Adrenal gland (tissue), 12 donors: ENCODE measurements around the gene ZNF174. TPM values are rescaled to one million over a fixed set of nuclear protein-coding genes. Genes with fewer than 3 reads are reported as not detected.

Experiments used
- DNase-seq, 7 donors: peaks; one replicate each; pipeline ENCODE4 v3.0.0-alpha.2; 2019 to 2020
- H3K27ac ChIP-seq, 5 donors: fragments of 200-600 bp; sonication (generic) in 4 of 5; 1 replicate in 3 of 5; 2 replicates in 2 of 5; pipeline versions ENCODE4 v1.5.1 to v1.8.0; 2016 to 2020; ENCODE audit warnings: mild to moderate bottlenecking in 1 of 5
- H3K27me3 ChIP-seq: fragments of 200-600 bp; 2 replicates; pipeline ENCODE4 v1.8.0; 2021
- H3K36me3 ChIP-seq, 2 donors: fragments of 200-600 bp; replicated peaks in 1 of 2; 1 replicate in 1 of 2; 2 replicates in 1 of 2; pipeline versions ENCODE4 v1.5.1 to v1.8.0; 2018 to 2022
- H3K4me1 ChIP-seq, 2 donors: fragments of 200-600 bp; replicated peaks in 1 of 2; 1 replicate in 1 of 2; 2 replicates in 1 of 2; pipeline versions ENCODE4 v1.5.1 to v1.8.0; 2018 to 2021
- H3K4me3 ChIP-seq, 4 donors: fragments of 200-600 bp; sonication (generic) in 3 of 4; one replicate each; pipeline ENCODE4 v1.5.1; 2016 to 2018
- H3K9me3 ChIP-seq, 3 donors: fragments of 200-600 bp; sonication (generic) in 1 of 3; replicated peaks in 1 of 3; 1 replicate in 2 of 3; 2 replicates in 1 of 3; pipeline versions ENCODE4 v1.5.1 to v1.8.0; 2016 to 2021
- POLR2A ChIP-seq, 2 donors: fragments of 450-650 bp; IDR thresholded peaks; one replicate each; pipeline ENCODE4 v1.6.1; 2017; ENCODE audit warnings: antibody characterized with exemption in 2 of 2, mild to moderate bottlenecking in 2 of 2, moderate library complexity in 1 of 2
- WGBS, 4 donors: extraction: QIAGEN DNeasy Blood & Tissue Kit in 2 of 4; methylation state at CpG; one replicate each; pipeline versions ENCODE4 v1.1.5 to v1.1.7; 2013 to 2017; 5-methylcytosine and 5-hydroxymethylcytosine counted together
- intact Hi-C, 2 donors: fragments of 100-400 bp; cut with DNase I; formaldehyde crosslinking; loops; one replicate each; pipeline versions ENCODE4 v1.14.1 to v1.15.0; 2022 to 2023
- polyA plus RNA-seq, 3 donors: library from polyadenylated mRNA; stranded (reverse); fragments of 200-250 nt in 2 of 3; fragments of 350-450 nt in 1 of 3; fragmentation: Illumina TruSeq in 1 of 3; extraction: RNeasy Lipid Tissue Mini Kit (QIAGEN cat#74804) in 1 of 3; gene quantifications; one replicate each; pipeline ENCODE4 v1.2.3, GENCODE V29; 2013 to 2014
- total RNA-seq, 9 donors: library from RNA; depleted of rRNA in 4 of 9; stranded (reverse); fragments of >200 nt in 4 of 9; fragments of 120-200 nt in 1 of 9; fragmentation: NEBNext Ultra II Directional in 1 of 9; extraction: Animal tissue kit (Norgen Biotek cat#: 25700) in 1 of 9; gene quantifications; one replicate each; pipeline versions ENCODE4 v1.1.0 to v1.2.4, GENCODE V29; 2013 to 2023
- TF ChIP-seq, protein P1 (sequence below), 6 experiments: fragments of 450-650 bp in 4 of 6; fragments of 200-600 bp in 2 of 6; sonication (generic) in 1 of 6; IDR thresholded peaks; 1 replicate in 5 of 6; 2 replicates in 1 of 6; pipeline versions ENCODE4 v1.5.1 to v1.8.0; 2016 to 2021; ENCODE audit warnings: antibody characterized with exemption in 6 of 6, mild to moderate bottlenecking in 2 of 6, moderate library complexity in 1 of 6
- donor health status: healthy with polysubstance abuse.
- donor health status: Bipolar disorder and iron deficiency.
- donor health status: DM: yes; HTN: yes; CAD: no.
- donor health status: DM: no; HTN: no; CAD: no.
- donor health status: DM: no; HTN: no; CAD: no.
- donor health status: DM: yes; HTN: yes; CAD: no.

ZNF174 gene
- total and polyA plus RNA-seq, 12 donors: 4.1 to 22.2 (median 10.8) TPM

DNA sequence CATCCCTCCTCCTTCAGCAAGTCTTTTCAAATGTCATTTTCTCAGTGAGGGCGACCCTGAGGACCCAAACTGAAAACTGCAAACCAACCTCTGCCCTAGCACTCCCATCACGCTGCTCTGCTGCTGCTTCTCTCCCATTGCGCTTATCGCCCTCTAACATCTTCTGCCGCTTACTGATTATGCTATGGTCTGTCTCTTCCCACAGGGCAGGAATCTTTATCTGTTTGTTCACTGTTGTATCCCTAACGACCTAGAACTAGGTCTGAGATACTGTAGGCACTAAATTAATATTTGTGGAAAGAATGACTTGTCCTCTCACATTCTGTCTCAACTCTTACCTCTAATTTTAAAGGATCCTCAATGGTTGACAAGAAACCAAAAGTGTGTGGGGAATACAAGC lies 12.7 kb upstream of the ZNF174 start:
- Histone ChIP-seq H3K9me3 (peaks cover 0 to 39% (median 2%) of the 10 kb centered on the region in 3 donors), H3K4me1 (no peaks in the 10 kb centered on the region), H3K4me3 (no peak overlapping the region), H3K27ac (no peak overlapping the region), H3K36me3 (peaks cover 0 to 21% of the 10 kb centered on the region in 2 donors), H3K27me3 (no peaks in the 10 kb centered on the region)
- 95 to 98% (median 97%) methylated on average over 6 of the region's 6 CpGs for WGBS, 4 donors
- TF ChIP-seq, protein P1, sequence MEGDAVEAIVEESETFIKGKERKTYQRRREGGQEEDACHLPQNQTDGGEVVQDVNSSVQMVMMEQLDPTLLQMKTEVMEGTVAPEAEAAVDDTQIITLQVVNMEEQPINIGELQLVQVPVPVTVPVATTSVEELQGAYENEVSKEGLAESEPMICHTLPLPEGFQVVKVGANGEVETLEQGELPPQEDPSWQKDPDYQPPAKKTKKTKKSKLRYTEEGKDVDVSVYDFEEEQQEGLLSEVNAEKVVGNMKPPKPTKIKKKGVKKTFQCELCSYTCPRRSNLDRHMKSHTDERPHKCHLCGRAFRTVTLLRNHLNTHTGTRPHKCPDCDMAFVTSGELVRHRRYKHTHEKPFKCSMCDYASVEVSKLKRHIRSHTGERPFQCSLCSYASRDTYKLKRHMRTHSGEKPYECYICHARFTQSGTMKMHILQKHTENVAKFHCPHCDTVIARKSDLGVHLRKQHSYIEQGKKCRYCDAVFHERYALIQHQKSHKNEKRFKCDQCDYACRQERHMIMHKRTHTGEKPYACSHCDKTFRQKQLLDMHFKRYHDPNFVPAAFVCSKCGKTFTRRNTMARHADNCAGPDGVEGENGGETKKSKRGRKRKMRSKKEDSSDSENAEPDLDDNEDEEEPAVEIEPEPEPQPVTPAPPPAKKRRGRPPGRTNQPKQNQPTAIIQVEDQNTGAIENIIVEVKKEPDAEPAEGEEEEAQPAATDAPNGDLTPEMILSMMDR (IDR thresholded peaks at IDR 0.05): no peak
- no peak for TF ChIP-seq POLR2A (IDR thresholded peaks at IDR 0.05)
- DNase-seq: no peak
- intact Hi-C loops: no loop called here

DNA sequence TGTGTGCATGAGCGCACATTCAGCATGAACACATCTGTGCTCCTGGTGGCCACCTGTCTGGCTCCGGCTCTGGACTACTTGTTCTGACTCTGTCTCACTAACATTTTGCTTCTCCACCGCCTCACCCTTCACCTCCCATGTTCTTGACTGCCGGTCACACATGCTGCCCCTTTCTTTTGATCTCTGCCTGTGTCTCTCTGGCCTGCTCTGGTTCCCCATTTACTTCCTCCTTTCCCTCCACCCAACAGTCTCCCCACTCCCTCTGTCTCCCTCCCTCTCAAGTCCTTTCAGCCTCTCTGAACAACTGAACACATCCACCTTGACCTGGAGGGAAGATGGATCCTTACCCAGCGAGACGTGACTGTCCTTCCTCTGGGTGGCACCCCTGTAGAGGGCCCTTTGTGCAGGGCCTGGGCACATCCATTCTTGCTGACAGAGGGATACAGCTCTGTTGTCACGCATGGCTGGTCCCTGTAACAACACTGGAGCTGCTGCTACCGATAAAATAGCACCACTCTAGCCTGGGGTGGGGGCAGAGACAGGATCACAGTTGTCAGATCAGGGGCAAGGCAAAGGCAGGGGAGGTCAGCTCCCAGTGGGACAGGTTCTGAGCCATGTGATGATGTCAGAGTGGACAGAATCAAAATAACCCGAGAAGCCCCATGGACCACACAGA lies 11.2 kb upstream of the ZNF174 start:
- Histone ChIP-seq H3K9me3 (peaks cover 0 to 24% (median 0%) of the 10 kb centered on the region in 3 donors), H3K36me3 (peaks cover 0 to 11% of the 10 kb centered on the region in 2 donors), H3K4me3 (no peak overlapping the region), H3K4me1 (no peaks in the 10 kb centered on the region), H3K27me3 (no peaks in the 10 kb centered on the region), H3K27ac (no peak overlapping the region)
- WGBS, 4 donors: 78 to 92% (median 90%) methylated on average over 8 to 9 of the region's 9 CpGs
- TF ChIP-seq, protein P1 (IDR thresholded peaks at IDR 0.05): no peak
- TF ChIP-seq POLR2A (IDR thresholded peaks at IDR 0.05): no peak
- no peak for DNase-seq
- intact Hi-C loops: no loop called here

DNA sequence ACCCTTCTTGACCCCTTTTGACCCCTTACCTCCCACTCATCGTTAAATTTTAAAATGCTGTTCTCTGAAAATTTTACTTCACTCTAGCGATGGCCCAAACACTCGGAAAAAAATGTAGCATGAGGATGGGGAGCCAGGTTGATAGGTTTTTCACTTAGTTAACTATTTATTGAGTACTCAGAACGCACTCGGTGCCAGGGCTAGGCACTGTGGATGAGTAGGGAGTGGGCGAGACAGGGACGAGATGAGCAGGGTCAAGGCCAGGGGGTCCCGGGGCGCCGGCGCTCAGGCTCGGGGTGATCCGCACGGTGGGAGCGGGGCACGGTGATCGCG lies 603 bp upstream of the ZNF174 start:
- no peaks in the 10 kb centered on the region for H3K27me3 ChIP-seq
- TF ChIP-seq, protein P1 (IDR thresholded peaks at IDR 0.05): no peak
- TF ChIP-seq POLR2A (IDR thresholded peaks at IDR 0.05): no peak
- 0 to 2% (median 1%) methylated on average over 7 to 18 of the region's 18 CpGs for WGBS, 4 donors
- H3K4me1 ChIP-seq: peaks cover 7 to 17% of the 10 kb centered on the region in 2 donors
- peak overlapping the region; percentile 58 to 87 (median 74) for H3K4me3 ChIP-seq
- H3K36me3 ChIP-seq: peaks cover 0 to 14% of the 10 kb centered on the region in 2 donors
- peak overlapping the region in 4 of 5 donors; percentile 80 to 89 (median 82) for H3K27ac ChIP-seq
- intact Hi-C loops: loop anchor here in 1 of 2 donors (10.0 kb wide), 1 partner anchor 86 kb away; no protein-coding TSS in a partner anchor
- no peak for DNase-seq
- peaks cover 0 to 6% (median 0%) of the 10 kb centered on the region in 3 donors for H3K9me3 ChIP-seq

DNA sequence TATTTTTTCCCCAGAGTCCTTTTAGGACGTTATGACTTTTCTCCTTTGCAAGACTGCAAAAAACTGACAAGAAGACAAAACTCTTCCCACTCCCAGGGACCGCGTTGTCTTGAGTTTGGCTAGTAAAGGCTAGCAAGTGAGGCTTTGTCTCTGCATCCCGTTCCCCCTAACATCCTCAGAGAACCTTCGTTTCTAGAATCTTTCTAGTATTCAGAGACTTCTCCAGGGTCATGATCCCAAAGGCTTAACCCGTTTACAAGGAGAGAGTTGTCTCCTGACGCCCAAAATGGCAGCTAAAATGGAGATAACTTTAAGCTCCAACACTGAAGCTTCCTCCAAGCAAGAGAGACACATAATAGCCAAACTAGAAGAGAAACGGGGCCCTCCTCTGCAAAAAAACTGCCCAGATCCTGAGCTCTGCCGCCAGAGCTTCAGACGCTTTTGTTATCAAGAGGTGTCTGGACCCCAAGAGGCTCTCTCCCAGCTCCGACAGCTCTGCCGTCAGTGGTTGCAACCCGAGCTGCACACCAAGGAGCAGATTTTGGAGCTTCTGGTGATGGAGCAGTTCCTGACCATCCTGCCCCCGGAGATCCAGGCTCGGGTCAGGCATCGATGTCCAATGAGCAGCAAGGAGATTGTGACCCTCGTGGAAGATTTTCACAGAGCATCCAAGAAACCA lies 843 bp downstream of the ZNF174 start:
- H3K27ac ChIP-seq: peak overlapping the region in 4 of 5 donors; percentile 66 to 89 (median 81)
- 41 to 45% (median 43%) methylated on average over 16 to 17 of the region's 17 CpGs for WGBS, 4 donors
- H3K9me3 ChIP-seq: peaks cover 6 to 10% (median 9%) of the 10 kb centered on the region in 3 donors
- intact Hi-C loops: loop anchor here in 1 of 2 donors (10.0 kb wide), 1 partner anchor 87 kb away; no protein-coding TSS in a partner anchor
- H3K4me1 ChIP-seq: peaks cover 7 to 17% of the 10 kb centered on the region in 2 donors
- TF ChIP-seq POLR2A (IDR thresholded peaks at IDR 0.05): no peak
- TF ChIP-seq, protein P1 (IDR thresholded peaks at IDR 0.05): no peak
- H3K27me3 ChIP-seq: no peaks in the 10 kb centered on the region
- H3K4me3 ChIP-seq: peak overlapping the region; percentile 17 to 76 (median 56)
- peaks cover 0 to 17% of the 10 kb centered on the region in 2 donors for H3K36me3 ChIP-seq
- no peak for DNase-seq
